ENCODE measurements around the gene CREB1. TPM values are rescaled to one million over a fixed set of nuclear protein-coding genes. Genes with fewer than 3 reads are reported as not detected.

The CREB1 gene
- total RNA-seq, 1 experiment from 2014 or later = 71.3 TPM

DNA sequence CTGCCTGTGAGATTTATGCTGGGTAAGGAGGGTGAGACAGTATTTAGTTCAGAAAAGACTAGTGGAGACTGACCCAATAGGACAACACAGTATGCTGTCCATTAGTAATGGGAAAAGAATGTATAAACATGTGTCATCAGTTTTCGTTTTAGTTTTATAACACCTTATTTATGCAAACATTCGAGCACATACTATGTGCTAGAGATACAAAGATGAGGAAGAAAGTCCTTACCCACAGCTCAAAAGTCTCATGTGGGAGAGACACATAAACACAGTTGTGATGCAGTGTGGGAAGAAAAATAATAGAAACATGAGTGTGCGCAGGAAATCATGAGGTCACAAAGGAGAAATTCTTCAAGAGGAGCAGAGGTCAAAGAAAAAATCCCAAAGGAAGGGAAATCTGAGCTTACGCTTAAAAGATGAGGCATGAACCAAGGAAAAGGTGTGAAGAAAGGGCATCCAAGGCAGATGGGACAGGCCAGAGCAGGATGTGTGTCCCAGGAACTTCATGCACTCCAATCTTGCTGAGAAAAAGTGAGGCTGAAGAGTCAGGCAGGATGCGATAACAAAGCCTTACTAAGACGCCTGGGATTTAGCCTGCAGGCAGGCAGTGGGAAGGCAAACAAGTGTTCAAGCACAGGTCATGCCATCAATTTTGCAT is 87.4 kb downstream of the CREB1 start:
- peak; percentile 58 for DNase-seq (ENCODE audit: unreplicated experiment)
- Mint-ChIP-seq H3K36me3 (ENCODE audit: insufficient read depth, unreplicated experiment) (peaks cover 22% of the 10 kb centered on the region), H3K9me3 (ENCODE audit: unreplicated experiment) (no peaks in the 10 kb centered on the region), H3K4me3 (ENCODE audit: unreplicated experiment) (peak overlapping the region; percentile 43), H3K27ac (ENCODE audit: low read depth, unreplicated experiment) (peak overlapping the region; percentile 86), H3K27me3 (ENCODE audit: insufficient read depth, unreplicated experiment) (no peaks in the 10 kb centered on the region), H3K4me1 (ENCODE audit: insufficient read depth, unreplicated experiment) (peaks cover 20% of the 10 kb centered on the region)
- BruUV-seq (replicated peaks) = no TSS peak
- POLR2A ChIA-PET = interaction anchor here (0.7 to 4.6 kb wide), 14 partner anchors 8 to 637 kb away, joined by 3 to 16 read pairs (median 4); partner anchors contain the start of genes CCNYL1, CREB1 and METTL21A
- intact Hi-C loops (cut with micrococcal nuclease) = loop anchor here (2.0 kb wide), 2 partner anchors 88 to 94 kb away; partner anchors contain the start of genes CCNYL1 and CREB1
- TF ChIP-seq, protein P1, sequence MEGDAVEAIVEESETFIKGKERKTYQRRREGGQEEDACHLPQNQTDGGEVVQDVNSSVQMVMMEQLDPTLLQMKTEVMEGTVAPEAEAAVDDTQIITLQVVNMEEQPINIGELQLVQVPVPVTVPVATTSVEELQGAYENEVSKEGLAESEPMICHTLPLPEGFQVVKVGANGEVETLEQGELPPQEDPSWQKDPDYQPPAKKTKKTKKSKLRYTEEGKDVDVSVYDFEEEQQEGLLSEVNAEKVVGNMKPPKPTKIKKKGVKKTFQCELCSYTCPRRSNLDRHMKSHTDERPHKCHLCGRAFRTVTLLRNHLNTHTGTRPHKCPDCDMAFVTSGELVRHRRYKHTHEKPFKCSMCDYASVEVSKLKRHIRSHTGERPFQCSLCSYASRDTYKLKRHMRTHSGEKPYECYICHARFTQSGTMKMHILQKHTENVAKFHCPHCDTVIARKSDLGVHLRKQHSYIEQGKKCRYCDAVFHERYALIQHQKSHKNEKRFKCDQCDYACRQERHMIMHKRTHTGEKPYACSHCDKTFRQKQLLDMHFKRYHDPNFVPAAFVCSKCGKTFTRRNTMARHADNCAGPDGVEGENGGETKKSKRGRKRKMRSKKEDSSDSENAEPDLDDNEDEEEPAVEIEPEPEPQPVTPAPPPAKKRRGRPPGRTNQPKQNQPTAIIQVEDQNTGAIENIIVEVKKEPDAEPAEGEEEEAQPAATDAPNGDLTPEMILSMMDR (IDR thresholded peaks at IDR 0.05; ENCODE audit: unreplicated experiment) = no peak
- CTCF ChIA-PET = interaction anchor here (0.6 to 1.4 kb wide), 9 partner anchors 8 to 333 kb away, joined by 3 to 7 read pairs (median 3); partner anchors contain the start of gene METTL21A

DNA sequence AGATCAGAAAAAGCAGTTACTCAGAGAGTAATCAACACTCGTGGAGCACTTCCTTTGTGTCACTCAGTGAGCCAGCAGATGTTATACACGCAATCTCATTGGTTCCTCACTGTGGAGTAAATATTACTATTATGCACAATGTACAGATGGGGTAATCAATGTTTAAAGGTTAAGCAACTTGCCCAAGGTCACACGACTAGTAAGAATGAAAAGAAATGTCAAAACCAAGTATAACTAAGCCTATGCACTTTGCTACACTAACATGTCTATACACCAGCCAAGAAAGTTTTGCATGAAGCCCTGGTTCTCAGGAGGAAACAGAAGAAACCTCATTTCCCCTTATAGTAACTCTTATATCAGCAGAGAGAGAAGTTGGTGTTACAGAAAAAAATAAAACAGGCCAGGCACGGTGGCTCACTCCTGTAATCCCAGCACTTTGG is 90.0 kb downstream of the CREB1 start:
- Mint-ChIP-seq H3K9me3 (ENCODE audit: unreplicated experiment) (no peaks in the 10 kb centered on the region), H3K4me1 (ENCODE audit: insufficient read depth, unreplicated experiment) (peaks cover 25% of the 10 kb centered on the region), H3K4me3 (ENCODE audit: unreplicated experiment) (no peak overlapping the region), H3K27ac (ENCODE audit: low read depth, unreplicated experiment) (no peak overlapping the region), H3K27me3 (ENCODE audit: insufficient read depth, unreplicated experiment) (no peaks in the 10 kb centered on the region), H3K36me3 (ENCODE audit: insufficient read depth, unreplicated experiment) (peaks cover 21% of the 10 kb centered on the region)
- ChIA-PET POLR2A (interaction anchor here (0.8 to 2.8 kb wide), 2 partner anchors 23 to 90 kb away, joined by 3 to 7 read pairs; partner anchors contain the start of gene CREB1), CTCF (interaction anchor here (1.3 to 1.6 kb wide), 2 partner anchors 14 to 114 kb away, joined by 3 to 5 read pairs; no protein-coding TSS in a partner anchor)
- no peak for DNase-seq (ENCODE audit: unreplicated experiment)
- intact Hi-C loops (cut with micrococcal nuclease) = loop anchor here (10.0 kb wide), 1 partner anchor 455 kb away; the partner anchor contains the start of gene KLF7
- TF ChIP-seq, protein P1 (IDR thresholded peaks at IDR 0.05; ENCODE audit: unreplicated experiment) = no peak
- BruUV-seq (replicated peaks) = no TSS peak

DNA sequence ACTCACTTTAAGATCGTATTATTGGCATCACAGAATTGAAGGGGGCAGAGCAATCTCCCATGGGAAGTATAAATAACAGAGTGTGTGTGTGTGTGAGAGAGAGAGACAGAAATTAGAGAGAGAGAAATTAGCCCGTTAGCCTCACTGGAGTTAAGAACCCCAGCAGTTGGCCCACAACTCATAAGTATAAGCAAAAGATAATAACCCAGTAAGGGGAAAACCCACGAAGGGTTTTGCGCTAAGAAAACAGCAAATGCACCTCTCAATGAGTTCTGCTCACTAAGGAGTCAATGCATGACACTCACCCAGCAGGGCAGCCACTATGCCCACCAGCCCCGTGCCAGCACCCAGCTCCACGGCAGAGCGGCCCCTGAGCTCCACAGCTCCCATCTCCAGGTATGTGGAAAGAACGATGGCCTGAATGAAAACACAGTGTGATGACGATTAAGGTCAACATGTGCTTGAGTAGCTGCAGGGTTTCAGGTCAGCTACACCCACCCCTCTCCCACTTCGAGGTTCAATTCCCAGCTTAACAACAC is 91.8 kb downstream of the CREB1 start:
- H3K27ac Mint-ChIP-seq (ENCODE audit: low read depth, unreplicated experiment) = no peak overlapping the region
- H3K36me3 Mint-ChIP-seq (ENCODE audit: insufficient read depth, unreplicated experiment) = peaks cover 15% of the 10 kb centered on the region
- CTCF ChIA-PET = interaction anchor here (0.6 to 1.6 kb wide), 4 partner anchors 66 to 112 kb away, joined by 3 to 6 read pairs (median 3); no protein-coding TSS in a partner anchor
- H3K9me3 Mint-ChIP-seq (ENCODE audit: unreplicated experiment) = no peaks in the 10 kb centered on the region
- peaks cover 25% of the 10 kb centered on the region for H3K4me1 Mint-ChIP-seq (ENCODE audit: insufficient read depth, unreplicated experiment)
- intact Hi-C loops (cut with micrococcal nuclease) = loop anchor here (10.0 kb wide), 1 partner anchor 457 kb away; the partner anchor contains the start of gene KLF7
- no peak for DNase-seq (ENCODE audit: unreplicated experiment)
- TF ChIP-seq, protein P1 (IDR thresholded peaks at IDR 0.05; ENCODE audit: unreplicated experiment) = no peak
- no peaks in the 10 kb centered on the region for H3K27me3 Mint-ChIP-seq (ENCODE audit: insufficient read depth, unreplicated experiment)
- BruUV-seq (replicated peaks) = no TSS peak
- POLR2A ChIA-PET = interaction anchor here (0.6 to 2.8 kb wide), 5 partner anchors 88 to 643 kb away, joined by 3 to 7 read pairs (median 3); partner anchors contain the start of genes CCNYL1 and CREB1
- no peak overlapping the region for H3K4me3 Mint-ChIP-seq (ENCODE audit: unreplicated experiment)

All from MCF 10A (cell line).